H1 (cell line): ENCODE measurements around the gene FBXO41. TPM values are rescaled to one million over a fixed set of nuclear protein-coding genes. Genes with fewer than 3 reads are reported as not detected.

Source experiments
- CTCF ChIA-PET: fragments of 300-600 bp; sonication (Branson Sonifier 250); formaldehyde crosslinking; loops from one replicate; lab custom pipeline; 2021; ENCODE audit not compliant: partially characterized antibody; lab: Charles Lee
- POLR2A ChIA-PET: fragments of 300-600 bp; sonication (Branson Sonifier 250); formaldehyde crosslinking; loops from one replicate; lab custom pipeline; 2021; ENCODE audit warnings: inconsistent platforms; ENCODE audit not compliant: partially characterized antibody; lab: Charles Lee
- DNase-seq, 2 experiments: peaks; one replicate each; pipeline versions ENCODE4 v3.0.0 to v3.0.0-alpha.2; 2010 to 2022; ENCODE audit warnings: low spot score in 2 of 2, low read depth in 1 of 2, mixed read lengths in 1 of 2
- FAIRE-seq: peaks from 2 replicates; lab custom pipeline; 2011; peaks lifted over from hg19 to GRCh38; lab: Jason Lieb, UNC
- H2AFZ ChIP-seq: 2 replicates; pipeline ENCODE4 v1.8.1; 2012; ENCODE audit warnings: low read length, inconsistent platforms
- H2AK5ac ChIP-seq: 2 replicates; pipeline ENCODE4 v1.6.1; 2013; ENCODE audit warnings: low read depth, low read length
- H2BK120ac ChIP-seq: replicated peaks from 2 replicates; pipeline ENCODE3; 2013; ENCODE audit warnings: low read depth, low read length, inconsistent platforms
- H2BK12ac ChIP-seq: 2 replicates; pipeline ENCODE4 v1.6.1; 2013; ENCODE audit warnings: low read depth, low read length
- H2BK15ac ChIP-seq: 2 replicates; pipeline ENCODE4 v1.6.1; 2013; ENCODE audit warnings: low read length
- H2BK20ac ChIP-seq: 2 replicates; pipeline ENCODE4 v1.6.1; 2013; ENCODE audit warnings: low read length
- H2BK5ac ChIP-seq: 2 replicates; pipeline ENCODE4 v1.6.1; 2013; ENCODE audit warnings: low read depth, low read length
- H3K14ac ChIP-seq: 2 replicates; pipeline ENCODE4 v1.6.1; 2013; ENCODE audit warnings: inconsistent platforms; ENCODE audit not compliant: insufficient read length
- H3K18ac ChIP-seq: 2 replicates; pipeline ENCODE4 v1.6.1; 2013; ENCODE audit warnings: low read length; ENCODE audit errors: extremely low read depth
- H3K23ac ChIP-seq: 2 replicates; pipeline ENCODE4 v1.6.1; 2013; ENCODE audit warnings: inconsistent platforms; ENCODE audit not compliant: insufficient read length
- H3K23me2 ChIP-seq: 2 replicates; pipeline ENCODE4 v1.6.1; 2013; ENCODE audit warnings: low read depth, low read length
- H3K27ac ChIP-seq: 2 replicates; pipeline ENCODE4 v1.6.1; 2011; ENCODE audit warnings: low read depth, low read length, inconsistent platforms
- H3K27me3 ChIP-seq, 4 experiments: replicated peaks in 1 of 4; 1 replicate in 1 of 4; 2 replicates in 3 of 4; pipeline versions ENCODE4 v1.6.1 to v1.8.1; 2011 to 2013; ENCODE audit warnings: low read length in 3 of 4, mild to moderate bottlenecking in 3 of 4, inconsistent platforms in 2 of 4, mixed read lengths in 2 of 4, moderate library complexity in 1 of 4; ENCODE audit not compliant: control insufficient read depth in 3 of 4, insufficient read depth in 3 of 4; ENCODE audit errors: extremely low read depth in 1 of 4
- H3K36me3 ChIP-seq, 4 experiments: 2 replicates each; pipeline versions ENCODE4 v1.6.1 to v1.8.1; 2011 to 2013; ENCODE audit warnings: mild to moderate bottlenecking in 4 of 4, low read length in 3 of 4, moderate library complexity in 2 of 4, control low read depth in 1 of 4, inconsistent platforms in 1 of 4; ENCODE audit not compliant: insufficient read depth in 4 of 4, control insufficient read depth in 2 of 4
- H3K4ac ChIP-seq: replicated peaks from 2 replicates; pipeline ENCODE3; 2013; ENCODE audit warnings: low read length, low read depth, mixed read lengths, inconsistent platforms; ENCODE audit not compliant: insufficient read length
- H3K4me1 ChIP-seq, 4 experiments: replicated peaks in 1 of 4; 1 replicate in 1 of 4; 2 replicates in 3 of 4; pipeline versions ENCODE4 v1.6.1 to v1.8.1; 2011 to 2013; ENCODE audit warnings: low read length in 3 of 4, inconsistent platforms in 2 of 4, mixed read lengths in 1 of 4; ENCODE audit not compliant: insufficient read depth in 4 of 4, control insufficient read depth in 3 of 4
- H3K4me2 ChIP-seq, 2 experiments: 2 replicates each; pipeline versions ENCODE4 v1.6.1 to v1.8.1; 2011 to 2013; ENCODE audit warnings: low read depth in 2 of 2, low read length in 2 of 2, control low read depth in 1 of 2, inconsistent platforms in 1 of 2, mild to moderate bottlenecking in 1 of 2; ENCODE audit not compliant: insufficient read depth in 1 of 2
- H3K4me3 ChIP-seq, 4 experiments: fragments of 200-600, 300-600 bp in 1 of 4; sonication (generic), shearing (Covaris generic), sonication (Bioruptor Twin) in 1 of 4; 2 replicates each; pipeline versions ENCODE4 v1.5.1 to v1.8.1; 2011 to 2016; ENCODE audit warnings: low read length in 4 of 4, low read depth in 3 of 4, control low read depth in 2 of 4, inconsistent platforms in 2 of 4, mild to moderate bottlenecking in 2 of 4, mixed read lengths in 1 of 4, moderate library complexity in 1 of 4; ENCODE audit not compliant: insufficient read depth in 2 of 4; ENCODE audit errors: extremely low read depth in 1 of 4
- H3K56ac ChIP-seq: replicated peaks from 2 replicates; pipeline ENCODE3; 2013; ENCODE audit warnings: low read depth, mild to moderate bottlenecking, mixed read lengths, low read length, inconsistent platforms; ENCODE audit not compliant: insufficient read length
- H3K79me1 ChIP-seq: 2 replicates; pipeline ENCODE4 v1.6.1; 2013; ENCODE audit warnings: low read depth, low read length, control low read depth
- H3K79me2 ChIP-seq, 2 experiments: 2 replicates each; pipeline versions ENCODE4 v1.6.1 to v1.8.1; 2012 to 2013; ENCODE audit warnings: low read length in 2 of 2, mild to moderate bottlenecking in 2 of 2, inconsistent platforms in 1 of 2; ENCODE audit not compliant: insufficient read depth in 2 of 2, control insufficient read depth in 1 of 2
- H3K9ac ChIP-seq, 4 experiments: replicated peaks in 1 of 4; 1 replicate in 1 of 4; 2 replicates in 3 of 4; pipeline versions ENCODE4 v1.6.1 to v1.8.1; 2011 to 2013; ENCODE audit warnings: low read depth in 3 of 4, low read length in 3 of 4, control low read depth in 2 of 4, mild to moderate bottlenecking in 2 of 4, moderate library complexity in 2 of 4, inconsistent platforms in 1 of 4; ENCODE audit errors: extremely low read depth in 1 of 4
- H3K9me3 ChIP-seq, 2 experiments: 2 replicates each; pipeline versions ENCODE4 v1.6.1 to v1.8.1; 2012 to 2013; ENCODE audit warnings: mild to moderate bottlenecking in 2 of 2, moderate library complexity in 2 of 2, control low read depth in 1 of 2, inconsistent platforms in 1 of 2, low read depth in 1 of 2, low read length in 1 of 2, mixed read lengths in 1 of 2; ENCODE audit not compliant: insufficient read depth in 2 of 2
- H4K20me1 ChIP-seq, 2 experiments: replicated peaks in 1 of 2; 2 replicates each; pipeline versions ENCODE3 to v1.8.1; 2011 to 2013; ENCODE audit warnings: inconsistent platforms in 2 of 2, low read length in 2 of 2, mild to moderate bottlenecking in 1 of 2; ENCODE audit not compliant: insufficient read depth in 2 of 2, control insufficient read depth in 1 of 2
- H4K5ac ChIP-seq: 2 replicates; pipeline ENCODE4 v1.6.1; 2013; ENCODE audit warnings: low read length, low read depth, mixed read lengths, inconsistent platforms; ENCODE audit not compliant: insufficient read length
- H4K8ac ChIP-seq: 2 replicates; pipeline ENCODE4 v1.8.0; 2013; ENCODE audit warnings: mild to moderate bottlenecking, moderate library complexity, low read length, inconsistent platforms; ENCODE audit not compliant: insufficient read depth; ENCODE audit errors: extremely low read depth
- H4K91ac ChIP-seq: replicated peaks from 2 replicates; pipeline ENCODE3; 2013; ENCODE audit warnings: low read length, mixed read lengths, inconsistent platforms; ENCODE audit not compliant: insufficient read length
- ATF2 ChIP-seq: IDR thresholded peaks from 2 replicates; pipeline ENCODE4 v1.6.1; 2012; ENCODE audit warnings: low read length, inconsistent platforms
- HDAC6 ChIP-seq: IDR thresholded peaks from one replicate; pipeline ENCODE4 v1.7.1; 2012; ENCODE audit warnings: low read depth, mild to moderate bottlenecking, inconsistent platforms, low read length, moderate library complexity
- KDM4A ChIP-seq: IDR thresholded peaks from one replicate; pipeline ENCODE4 v1.7.1; 2012; ENCODE audit warnings: low read depth, mild to moderate bottlenecking, moderate library complexity, low read length, inconsistent platforms; ENCODE audit not compliant: severe bottlenecking
- SAP30 ChIP-seq: fragments of 300-600 bp; sonication (generic); IDR thresholded peaks from 2 replicates; pipeline ENCODE4 v1.7.1; 2012; ENCODE audit warnings: low read length, moderate library complexity, mild to moderate bottlenecking, inconsistent platforms; ENCODE audit not compliant: insufficient read depth, insufficient replicate concordance
- SIN3A ChIP-seq, 2 experiments: IDR thresholded peaks in 1 of 2; conservative IDR thresholded peaks in 1 of 2; 2 replicates each; pipeline ENCODE4 v1.6.1; 2011 to 2012; ENCODE audit warnings: low read length in 2 of 2, improper control_type of control experiment in 1 of 2, low read depth in 1 of 2, mild to moderate bottlenecking in 1 of 2
- SIX5 ChIP-seq: IDR thresholded peaks from 2 replicates; pipeline ENCODE4 v1.6.1; 2011; ENCODE audit warnings: mild to moderate bottlenecking, low read depth, low read length
- TAF1 ChIP-seq: IDR thresholded peaks from 2 replicates; pipeline ENCODE4 v1.6.1; 2011; ENCODE audit warnings: mild to moderate bottlenecking, low read depth, low read length
- WGBS, 2 experiments: shearing (Covaris generic) in 1 of 2; methylation state at CpG; one replicate each; pipeline versions ENCODE4 v1.1.6 to v1.1.7; 2013 to 2015; ENCODE audit warnings: low lambda C conversion rate in 2 of 2, mixed read lengths in 2 of 2, inconsistent platforms in 1 of 2, low coverage in 1 of 2, missing lambda C conversion rate in 1 of 2; ENCODE audit not compliant: insufficient replicate concordance in 2 of 2, insufficient coverage in 1 of 2, insufficient read length in 1 of 2; ENCODE audit errors: extremely low coverage in 1 of 2, missing lambda C conversion rate in 1 of 2; 5-methylcytosine and 5-hydroxymethylcytosine counted together
- polyA plus RNA-seq, 7 experiments: library from polyadenylated mRNA; depleted of rRNA in 3 of 7; stranded (reverse) in 5 of 7; unstranded in 2 of 7; fragments of >200 nt in 5 of 7; fragments of 200-250 nt in 2 of 7; gene quantifications; 1 replicate in 5 of 7; 2 replicates in 1 of 7; 4 replicates in 1 of 7; pipeline versions ENCODE4 v1.2.1 to v1.2.3, GENCODE V29; 2011 to 2013; ENCODE audit warnings: missing spikeins in 2 of 7, mixed read lengths in 2 of 7
- total RNA-seq: library from RNA; stranded (reverse); fragmentation: NEBNext Ultra II Directional; extraction: Animal tissue kit (Norgen Biotek cat#: 25700); gene quantifications from 2 replicates; pipeline ENCODE4 v1.2.1, GENCODE V29; 2021

Gene FBXO41
- total and polyA plus RNA-seq, 2 of the 8 experiments (the other 6 are each of a cell fraction or from before 2014, with no cell fraction given): 11.2 to 14.3 TPM

GRCh38 chr2:73285159-73285739, 971 bp upstream of the FBXO41 start:
- no peak overlapping the region for H4K5ac ChIP-seq
- H2BK12ac ChIP-seq: no peak overlapping the region; the same call in 1 of the 2 replicates
- peak overlapping the region; percentile 11; the same call in 1 of the 2 replicates for H2BK15ac ChIP-seq
- no peak overlapping the region for H3K14ac ChIP-seq
- peaks cover 0 to 27% of the 10 kb centered on the region in 2 experiments; a peak in 3 of 4 replicates for H3K79me2 ChIP-seq
- H3K79me1 ChIP-seq: peaks cover 12% of the 10 kb centered on the region
- no peak overlapping the region for H2BK20ac ChIP-seq
- peak overlapping the region in 1 of 4 experiments; percentile 10; a peak in 2 of 7 replicates for H3K9ac ChIP-seq
- H2AFZ ChIP-seq: 0 out of 2 replicates have a peak overlapping the region, but pooled peaks have one; percentile 4
- peaks cover 5 to 17% (median 10%) of the 10 kb centered on the region in 4 experiments for H3K4me1 ChIP-seq
- H2AK5ac ChIP-seq: no peak overlapping the region
- H3K27me3 ChIP-seq: peaks cover 0 to 21% (median 15%) of the 10 kb centered on the region in 4 experiments; a peak in 6 of 7 replicates
- H4K91ac ChIP-seq: no peak overlapping the region
- 60% methylated on average over 5 of the region's 5 CpGs; no CpG with 5 or more reads in 1 of the 2 experiments for WGBS, 2 experiments
- no peak overlapping the region for H2BK120ac ChIP-seq
- H3K23ac ChIP-seq: no peak overlapping the region
- H3K27ac ChIP-seq: no peak overlapping the region
- no peak for DNase-seq
- peaks cover 2 to 18% of the 10 kb centered on the region in 2 experiments for H4K20me1 ChIP-seq
- ChIA-PET POLR2A (interaction anchor here (0.8 to 1.4 kb wide), 7 partner anchors 7 to 95 kb away, joined by 3 to 7 read pairs (median 3); partner anchors contain the start of gene CCT7), CTCF (interaction anchor here (1.2 to 2.4 kb wide), 5 partner anchors 14 to 49 kb away, joined by 3 to 9 read pairs (median 7); no protein-coding TSS in a partner anchor)
- no peak for FAIRE-seq
- H3K4me2 ChIP-seq: peak overlapping the region; percentile 91 to 95
- peak overlapping the region; percentile 48 to 92 (median 75); a peak in 7 of 8 replicates for H3K4me3 ChIP-seq
- H3K4ac ChIP-seq: peak overlapping the region; percentile 81
- H3K18ac ChIP-seq: no peak overlapping the region
- peak overlapping the region; percentile 62; the same call in 1 of the 2 replicates for H2BK5ac ChIP-seq
- H3K36me3 ChIP-seq: peaks cover 0 to 7% (median 0%) of the 10 kb centered on the region in 4 experiments; a peak in 1 of 8 replicates
- no peaks in the 10 kb centered on the region for H3K9me3 ChIP-seq
- H3K56ac ChIP-seq: no peak overlapping the region
- 0 out of 2 replicates have a peak overlapping the region, but pooled peaks have one; percentile 90 for H4K8ac ChIP-seq
- H3K23me2 ChIP-seq: peaks cover 17% of the 10 kb centered on the region
- TF ChIP-seq HDAC6: no peak
- no peak for TF ChIP-seq KDM4A
- TF ChIP-seq TAF1: no peak
- no peak for TF ChIP-seq SIN3A (conservative IDR thresholded peaks at IDR 0.05 in 1 of 2, IDR thresholded peaks at IDR 0.05 in 1 of 2; ENCODE audit: low read depth in 1 of 2, low read length in 2 of 2)
- no peak for TF ChIP-seq SIX5
- no peak for TF ChIP-seq SAP30
- TF ChIP-seq ATF2: no peak
